GM08714 (cell line): ENCODE measurements around the gene FOXC1.
A peak's percentile ranks its signal among the peaks of the same experiment; 100 is the strongest.

ENCODE experiments used
- H3K4me3 ChIP-seq: fragments of 200-500 bp; sonication (Bioruptor generic); 2 replicates; pipeline ENCODE4 v1.5.1; 2014; ENCODE audit warnings: mild to moderate bottlenecking, low read length, inconsistent platforms
- ZNF274 ChIP-seq: IDR thresholded peaks from 2 replicates; pipeline ENCODE4 v1.6.1; 2012; ENCODE audit warnings: mild to moderate bottlenecking, low read depth, low read length

FOXC1 gene

DNA sequence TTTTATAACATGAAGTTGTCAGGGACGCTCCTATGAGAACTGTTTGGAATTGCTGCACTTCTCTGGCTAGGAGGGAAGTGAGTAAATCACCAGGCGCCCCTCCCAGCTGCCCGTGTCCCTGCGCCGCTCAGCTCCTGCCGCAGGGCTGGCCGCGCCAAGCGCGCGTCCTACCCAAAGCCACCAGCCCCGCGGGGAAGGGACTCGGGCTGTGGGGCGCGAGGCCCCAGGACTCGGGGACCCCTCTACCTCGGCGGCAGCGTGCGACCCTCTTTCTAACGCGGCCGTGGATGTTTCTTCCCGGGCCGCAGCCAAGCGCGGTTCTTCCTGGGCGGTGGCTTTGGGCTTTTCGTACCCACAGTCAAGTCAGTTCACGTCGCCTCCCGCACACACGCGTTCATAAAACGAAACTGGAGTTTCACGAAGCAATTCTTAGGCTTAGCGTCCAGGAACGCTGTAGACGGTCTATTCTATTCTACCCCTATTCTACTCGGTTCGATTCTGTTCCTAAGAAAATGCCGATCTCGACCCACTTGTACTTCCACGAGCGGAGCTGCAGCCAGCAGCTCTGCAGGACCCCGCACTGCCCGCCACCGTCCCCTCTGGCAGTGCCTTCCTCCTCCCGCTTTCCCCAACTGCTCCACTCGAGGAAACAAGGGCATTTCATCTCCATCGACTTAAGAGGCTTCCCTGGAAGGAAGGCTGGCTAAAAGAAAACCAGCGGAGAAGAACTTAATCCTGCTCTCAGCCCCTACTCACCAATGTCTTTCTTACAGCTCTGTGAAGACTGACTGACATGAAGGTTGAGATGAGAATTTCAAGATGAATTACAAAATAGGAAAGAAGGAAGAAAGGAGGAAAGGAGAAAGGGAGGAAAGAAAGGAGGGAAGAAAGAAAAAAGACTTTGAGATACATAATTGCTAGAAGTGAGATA is 15.4 kb downstream of the FOXC1 start:
- TF ChIP-seq ZNF274: no peak
- H3K4me3 ChIP-seq: peak overlapping the region; percentile 72; the same call in 1 of the 2 replicates

DNA sequence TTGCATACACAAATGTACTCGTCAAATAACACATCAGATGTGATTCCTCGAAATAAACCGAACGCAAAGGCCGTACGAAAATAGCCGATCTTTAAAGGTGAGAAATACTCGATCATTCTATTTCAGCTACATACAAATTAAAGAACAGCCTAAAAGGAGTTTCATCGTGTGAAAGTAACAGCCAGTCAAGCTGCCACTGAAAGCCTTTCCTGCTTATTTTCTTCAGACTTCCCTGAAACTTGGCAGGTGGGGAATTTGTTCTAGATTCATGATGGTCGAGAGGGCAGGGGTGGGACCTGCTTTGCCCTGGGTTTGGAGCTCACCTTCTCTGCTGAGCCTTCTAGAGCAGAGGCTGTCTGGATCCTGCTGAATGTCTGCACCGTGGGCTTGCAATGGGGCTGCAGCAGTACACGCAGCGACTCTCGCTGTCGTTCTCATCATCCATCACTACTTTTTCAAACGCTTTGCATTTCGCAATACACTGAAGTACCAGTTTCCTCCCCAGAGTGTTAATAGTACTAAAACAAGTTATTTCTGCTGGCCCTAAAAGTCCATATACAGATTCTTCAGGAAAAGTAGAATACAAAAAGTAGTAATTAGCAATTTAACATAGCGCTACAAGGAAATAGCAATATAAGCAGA is 16.2 kb downstream of the FOXC1 start:
- H3K4me3 ChIP-seq: no peak overlapping the region
- TF ChIP-seq ZNF274: no peak

DNA sequence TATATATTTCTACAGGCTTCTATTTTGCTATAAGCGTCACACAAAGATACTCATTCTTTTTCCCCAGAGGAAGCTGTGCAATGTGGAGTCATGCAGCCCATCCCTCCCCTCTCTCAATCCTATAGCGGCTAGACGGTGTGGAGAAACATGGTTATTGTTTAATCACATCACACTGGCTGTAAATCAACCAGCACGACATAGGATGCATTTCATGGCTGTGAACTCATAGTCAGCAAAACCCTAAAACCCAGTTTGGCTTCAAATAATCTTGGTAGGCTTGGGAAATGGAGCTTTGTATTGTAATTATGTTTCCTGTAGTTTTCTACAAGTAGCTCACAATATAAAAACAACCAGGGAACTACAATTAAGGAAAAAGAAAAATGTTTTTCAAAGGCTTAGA is 16.8 kb downstream of the FOXC1 start:
- no peak for TF ChIP-seq ZNF274
- no peak overlapping the region for H3K4me3 ChIP-seq

DNA sequence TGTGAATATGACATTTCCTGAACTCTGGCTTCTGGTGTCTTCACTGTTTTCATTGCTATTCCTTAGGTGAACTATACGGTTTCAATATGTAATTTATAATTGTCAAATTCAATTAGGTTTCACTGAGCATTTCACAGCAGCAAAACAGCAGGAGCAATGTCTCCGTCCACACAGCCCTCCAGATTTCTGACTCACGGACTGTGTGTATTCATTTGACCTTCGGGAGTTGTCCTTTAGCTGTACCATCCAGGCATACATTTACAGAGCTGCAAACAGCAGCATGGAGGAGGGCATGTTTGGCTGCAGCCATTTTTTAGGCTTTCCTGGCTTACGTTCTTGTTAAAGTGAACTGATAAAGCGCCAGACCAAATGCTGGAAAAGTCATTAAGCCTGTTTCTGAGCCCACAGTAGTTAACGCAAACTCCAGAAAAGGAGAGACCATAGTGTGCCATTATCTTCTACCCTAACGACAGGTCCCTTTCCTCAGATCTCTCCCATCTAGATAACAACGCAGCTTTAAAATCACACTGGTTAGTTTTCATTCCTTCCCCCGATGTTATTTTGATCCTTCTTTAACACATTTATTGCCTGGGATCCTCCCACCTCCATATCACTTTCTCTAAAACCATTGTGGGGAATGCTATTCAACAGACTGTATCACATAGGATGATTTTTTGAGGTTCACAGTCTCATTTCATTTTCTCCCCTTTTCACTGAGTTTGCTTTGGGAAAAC is 18.3 kb downstream of the FOXC1 start:
- H3K4me3 ChIP-seq: no peak overlapping the region
- TF ChIP-seq ZNF274: no peak

DNA sequence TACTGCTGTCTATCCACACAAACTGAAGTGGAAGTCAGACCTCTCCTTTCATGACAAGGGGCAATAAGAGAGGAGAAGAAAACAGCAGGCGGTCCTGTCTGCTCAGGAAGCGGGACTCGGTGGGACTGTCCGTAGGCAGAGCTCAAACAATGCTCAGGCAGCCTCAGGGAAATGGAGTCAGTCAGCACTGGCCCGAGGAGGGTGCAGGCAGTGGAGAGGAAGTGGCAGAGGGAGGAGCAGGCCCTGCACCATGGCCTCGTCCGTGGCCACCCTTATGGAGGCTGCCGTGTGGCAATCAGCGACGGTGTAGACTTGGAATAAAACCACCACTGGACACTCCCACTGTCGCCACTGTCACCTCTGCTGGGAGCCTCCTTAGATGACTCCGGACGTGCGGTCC is 19.6 kb downstream of the FOXC1 start:
- TF ChIP-seq ZNF274: no peak
- no peak overlapping the region for H3K4me3 ChIP-seq

DNA sequence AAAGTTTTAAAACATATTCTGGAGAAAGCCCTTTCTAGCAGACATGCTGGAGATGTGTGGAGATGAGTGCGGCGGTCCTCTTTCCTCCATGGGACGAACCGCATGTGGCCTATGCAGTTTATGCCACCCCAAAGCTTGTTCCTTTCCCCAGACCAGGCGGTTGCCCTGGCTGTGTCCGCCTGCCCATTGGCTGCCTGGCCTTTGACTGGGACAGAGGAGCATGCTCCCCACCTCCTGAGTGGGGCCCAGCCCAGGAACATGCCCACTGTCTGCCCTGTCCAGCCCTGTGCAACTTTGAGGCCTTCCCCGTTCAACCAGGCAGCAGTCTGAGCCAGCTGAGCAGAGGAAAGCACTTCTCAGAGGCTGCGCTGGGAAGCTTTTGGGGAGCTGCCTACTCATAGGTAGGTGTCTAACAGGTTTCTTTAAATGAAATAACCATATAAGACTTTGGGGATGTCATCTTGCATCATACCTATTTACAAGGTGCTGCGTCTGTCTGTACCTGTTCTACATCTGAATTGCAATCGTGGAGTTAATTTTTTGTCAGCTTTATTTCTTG is 20.6 kb downstream of the FOXC1 start:
- no peak overlapping the region for H3K4me3 ChIP-seq
- TF ChIP-seq ZNF274: no peak

DNA sequence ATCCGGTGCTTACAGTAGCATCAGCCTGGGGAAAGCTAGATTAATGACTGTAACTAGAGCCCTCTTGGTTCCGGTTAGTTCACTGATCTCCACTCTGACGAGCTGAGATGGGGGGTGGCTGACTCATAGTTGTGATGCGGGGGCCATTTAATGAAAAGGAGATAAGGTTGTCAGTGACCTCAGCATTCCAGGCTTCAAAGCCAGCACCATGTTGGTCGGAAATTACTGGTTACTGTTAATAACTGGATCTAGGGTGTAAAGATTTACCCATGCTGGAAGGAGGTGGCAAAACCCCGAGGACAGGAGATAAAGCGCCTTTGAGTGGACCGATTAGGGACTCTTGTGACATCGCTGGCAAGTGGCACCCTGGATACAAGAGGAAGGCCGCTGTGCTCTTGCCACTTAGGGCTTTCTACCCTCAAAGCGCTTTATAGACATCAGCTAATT is 21.1 kb downstream of the FOXC1 start:
- no peak for TF ChIP-seq ZNF274
- H3K4me3 ChIP-seq: no peak overlapping the region

DNA sequence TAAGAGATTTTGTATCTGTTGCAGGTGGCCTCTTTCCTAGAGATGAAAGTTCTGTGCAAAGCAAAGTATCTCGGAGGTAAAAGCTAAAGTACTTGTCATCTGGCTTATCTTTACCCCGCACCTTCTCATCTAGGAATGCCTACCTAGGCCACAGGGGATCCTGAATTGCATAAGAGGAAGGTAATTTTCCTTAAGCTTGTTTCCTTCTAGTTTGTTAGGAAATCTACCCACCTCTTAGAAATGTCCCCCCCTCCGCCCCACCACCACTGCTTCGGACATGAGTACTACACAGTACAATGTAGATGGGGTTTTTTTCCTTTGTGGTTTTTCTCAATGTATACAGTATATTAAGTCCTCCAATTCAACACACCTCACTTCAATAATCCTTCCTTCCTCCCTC is 21.5 kb downstream of the FOXC1 start:
- TF ChIP-seq ZNF274: no peak
- no peak overlapping the region for H3K4me3 ChIP-seq

DNA sequence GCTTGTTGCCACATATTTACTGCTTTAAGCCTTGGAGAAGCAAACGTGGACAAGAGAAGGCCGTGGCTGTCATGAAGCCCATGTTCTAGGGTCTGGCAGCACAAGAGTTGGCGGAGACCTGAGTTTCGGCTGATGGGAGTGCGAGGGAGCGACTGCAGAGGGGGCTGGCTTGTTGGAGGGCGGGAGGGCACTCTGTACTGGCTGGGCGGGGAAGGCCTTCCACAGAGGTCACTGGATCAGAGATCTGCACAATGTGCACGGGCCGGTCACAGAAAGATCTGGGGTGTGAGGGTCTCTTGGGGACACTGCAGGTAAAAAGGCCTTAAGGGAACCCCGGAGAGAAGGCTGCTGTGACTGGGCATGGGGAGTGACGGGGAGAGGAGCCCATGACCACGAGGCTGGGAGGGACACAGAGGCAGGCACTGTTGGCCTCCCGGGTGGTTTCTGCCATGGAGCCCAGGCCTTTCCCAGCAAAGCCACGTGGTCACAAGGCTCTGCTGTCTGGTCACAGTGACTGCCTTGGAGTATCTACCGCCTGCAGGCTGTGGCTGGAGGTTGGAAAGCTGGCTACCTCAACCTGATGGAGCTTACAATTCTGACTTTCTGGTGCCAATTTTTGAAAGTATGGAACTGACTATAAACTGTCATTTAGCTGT is 23.8 kb downstream of the FOXC1 start:
- H3K4me3 ChIP-seq: no peak overlapping the region
- no peak for TF ChIP-seq ZNF274

DNA sequence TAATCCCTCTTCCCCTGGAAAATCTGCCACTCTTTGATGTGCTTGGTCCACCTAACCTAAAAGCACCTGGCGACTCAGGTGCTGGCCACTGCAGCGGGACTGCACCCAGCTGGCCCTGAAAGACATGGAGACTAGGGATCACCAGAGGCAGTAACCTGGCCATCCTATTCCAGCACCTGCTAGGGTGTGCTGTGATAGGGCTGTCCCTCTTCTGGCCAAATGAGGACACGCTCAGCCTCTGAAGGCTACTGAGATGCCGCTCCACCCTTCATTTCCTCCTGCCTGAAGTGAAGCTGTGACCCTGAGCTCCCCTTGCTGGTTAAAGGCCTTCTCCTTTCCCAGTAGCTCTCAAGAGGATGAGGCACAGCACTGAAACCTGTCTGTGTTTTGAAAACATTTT is 24.4 kb downstream of the FOXC1 start:
- no peak for TF ChIP-seq ZNF274
- H3K4me3 ChIP-seq: no peak overlapping the region

DNA sequence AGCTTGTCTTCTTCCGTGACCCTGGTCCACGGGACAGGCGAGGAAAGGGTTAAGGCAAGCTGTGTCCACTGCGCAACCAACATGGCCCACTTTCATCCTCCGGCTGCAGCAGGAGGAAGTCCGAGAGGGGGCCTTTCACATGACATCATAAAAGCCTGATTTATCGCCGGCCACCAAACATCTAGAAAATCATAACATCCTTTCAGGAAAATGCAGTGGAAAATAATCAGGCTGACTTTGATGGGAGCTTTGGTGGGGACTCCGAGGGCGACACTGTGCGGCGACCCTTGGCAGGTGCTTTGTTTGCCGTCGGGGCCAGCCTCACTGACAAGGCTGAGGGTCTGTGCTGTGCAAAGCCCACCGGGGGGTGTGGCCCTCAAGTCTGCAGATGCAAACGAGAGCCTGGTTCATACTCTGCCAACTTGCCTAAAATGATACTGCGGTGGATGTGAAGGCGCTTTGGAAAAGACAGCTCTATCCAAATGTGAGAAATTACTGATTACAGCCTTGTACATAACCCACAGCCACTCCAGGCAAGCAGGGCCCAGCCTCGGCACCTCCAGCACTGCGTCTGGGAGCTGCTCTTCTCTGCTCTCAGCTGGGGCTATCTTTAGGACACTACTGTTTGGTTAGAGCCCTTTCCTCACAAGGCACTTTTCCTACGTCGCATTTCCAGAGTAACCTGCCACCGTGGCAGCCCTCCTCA is 25.7 kb downstream of the FOXC1 start:
- TF ChIP-seq ZNF274: no peak

DNA sequence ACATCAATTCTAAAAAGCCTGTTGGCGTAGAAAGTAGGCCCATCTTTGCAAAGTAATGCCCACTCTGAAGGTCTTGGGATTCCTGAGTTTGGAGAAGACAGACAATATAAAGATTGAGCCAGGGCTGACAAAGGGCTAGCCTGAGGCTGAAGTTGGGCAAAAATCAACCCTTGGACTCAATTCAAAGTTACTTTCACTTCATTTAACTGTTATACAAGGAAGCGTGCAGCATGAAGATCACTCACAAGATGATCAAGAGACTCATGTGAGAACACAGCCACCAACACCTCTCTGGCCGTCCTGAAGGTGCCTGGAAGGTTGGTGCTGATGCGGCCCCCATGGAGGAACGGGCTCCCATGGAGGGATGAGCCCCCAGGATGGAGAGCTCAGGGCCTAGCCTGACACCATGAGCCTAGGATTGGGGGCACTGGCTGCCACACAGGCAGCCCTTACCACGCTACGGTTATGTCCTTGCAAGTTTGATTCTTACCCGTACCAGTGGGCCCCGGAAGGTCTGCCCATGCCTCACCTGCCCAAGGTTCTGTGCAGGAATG is 26.6 kb downstream of the FOXC1 start:
- TF ChIP-seq ZNF274: no peak
- H3K4me3 ChIP-seq: no peak overlapping the region

More for the DNA sequence above, 25.7 kb downstream of the FOXC1 start:
- no peak overlapping the region for H3K4me3 ChIP-seq
